ENCODE data around the gene GPI. TPM values are rescaled to one million over a fixed set of nuclear protein-coding genes. Genes with fewer than 3 reads are reported as not detected.

Gene GPI
- total and polyA plus RNA-seq, 2 of the 13 experiments (the other 11 are each of a cell fraction or from before 2014, with no cell fraction given), result 147 to 167 TPM

GRCh38 chr19:34336781-34337271, 28.2 kb upstream of the GPI start (continued):
- peak; percentile 47 for TF ChIP-seq CTCF (CRISPR knock-in tag; IDR thresholded peaks at IDR 0.05)
- TF ChIP-seq ZNF607 (CRISPR knock-in tag; IDR thresholded peaks at IDR 0.05; ENCODE audit: borderline replicate concordance), result no peak

- 100% methylated on average over 2 of the region's 2 CpGs for WGBS (ENCODE audit: low lambda C conversion rate)
- no peak for ATAC-seq
- CTCF ChIA-PET (ENCODE audit: low intra/inter-chr PET ratio, low total read pairs), result interaction anchor here (1.8 kb wide), 1 partner anchor 96 kb away, joined by 15 read pairs; no protein-coding TSS in a partner anchor
These were observed 27.3 kb upstream of the GPI start for GRCh38 chr19:34337739-34338138.

More at GRCh38 chr19:34337739-34338138, 27.3 kb upstream of the GPI start:
- no peaks in the 10 kb centered on the region for H3K79me2 ChIP-seq (ENCODE audit: insufficient read depth, low read length)
- FAIRE-seq (no peak), DNase-seq (ENCODE audit: low spot score) (no peak)
- no peak overlapping the region for H3K4me3 ChIP-seq (replicated peaks in 1 of 3; ENCODE audit: insufficient read depth in 1 of 3, low read depth in 2 of 3, low read length in 3 of 3)
- in situ Hi-C loops (cut with HindIII; ENCODE audit: extremely low pct_ligation_motif_present, low pct_unique_long_range_greater_than_20kb) (no loop called here), intact Hi-C loops (cut with micrococcal nuclease; ENCODE audit: unreplicated experiment) (no loop called here)
- no peak overlapping the region for H3K27ac ChIP-seq (ENCODE audit: extremely low read length, insufficient read depth, low read length)
- POLR2A ChIA-PET, result no interaction called here
- no peak overlapping the region for H3K4me2 ChIP-seq (ENCODE audit: low read depth, low read length)
- BruUV-seq (replicated peaks), result no TSS peak
- H2AFZ ChIP-seq (ENCODE audit: low read length), result no peak overlapping the region
- H3K9ac ChIP-seq (ENCODE audit: insufficient read depth, low read depth, low read length), result no peak overlapping the region
- TF ChIP-seq GPBP1L1 (CRISPR knock-in tag; IDR thresholded peaks at IDR 0.05), result no peak
- no peak for TF ChIP-seq TEAD2 (CRISPR knock-in tag; IDR thresholded peaks at IDR 0.05)
- TF ChIP-seq ZHX1 (CRISPR knock-in tag; IDR thresholded peaks at IDR 0.05; ENCODE audit: low read depth), result no peak
- no peak for TF ChIP-seq SRSF1 (optimal IDR thresholded peaks at IDR 0.05; ENCODE audit: low read depth, low read length)
- TF ChIP-seq ZNF841 (CRISPR knock-in tag; IDR thresholded peaks at IDR 0.05; ENCODE audit: borderline replicate concordance), result no peak
- H3K27me3 ChIP-seq (ENCODE audit: control insufficient read depth in 1 of 2, insufficient read depth in 2 of 2, low read length in 2 of 2), result no peaks in the 10 kb centered on the region
- no peaks in the 10 kb centered on the region for H3K9me3 ChIP-seq (ENCODE audit: low read length)
- no peaks in the 10 kb centered on the region for H4K20me1 ChIP-seq (ENCODE audit: insufficient read depth, low read length)
- H3K36me3 ChIP-seq (replicated peaks in 1 of 2; ENCODE audit: control insufficient read depth in 1 of 2, insufficient read depth in 2 of 2, low read length in 2 of 2), result peaks cover 23 to 71% of the 10 kb centered on the region in 2 experiments
- peaks cover 26% of the 10 kb centered on the region for H3K4me1 ChIP-seq (ENCODE audit: insufficient read depth, low read length)
